Measurements from ENCODE around the gene UBL7.

DNA sequence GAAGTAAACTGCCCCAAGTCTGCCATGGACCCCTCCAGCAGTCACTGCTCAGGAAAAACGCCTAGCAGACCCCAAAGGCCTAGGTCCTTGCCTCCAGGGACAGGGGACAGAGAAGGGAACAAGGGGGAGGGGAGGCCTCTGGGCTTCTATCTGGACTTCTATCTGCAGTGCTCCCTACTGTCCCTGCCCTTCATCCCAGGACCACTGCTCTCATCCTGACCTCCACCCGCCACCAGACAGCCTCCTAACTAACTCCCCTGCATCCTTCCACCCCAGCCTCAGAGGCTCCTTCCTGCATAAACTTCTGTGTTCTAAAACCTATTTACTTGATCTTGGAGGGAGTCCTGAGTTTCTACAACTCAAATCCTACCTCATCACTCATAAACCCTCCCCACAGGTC is 52.6 kb downstream of the UBL7 start:
- TF ChIP-seq EP300 (conservative IDR thresholded peaks at IDR 0.05; ENCODE audit: poor library complexity, severe bottlenecking) = no peak
- TF ChIP-seq, protein P1, sequence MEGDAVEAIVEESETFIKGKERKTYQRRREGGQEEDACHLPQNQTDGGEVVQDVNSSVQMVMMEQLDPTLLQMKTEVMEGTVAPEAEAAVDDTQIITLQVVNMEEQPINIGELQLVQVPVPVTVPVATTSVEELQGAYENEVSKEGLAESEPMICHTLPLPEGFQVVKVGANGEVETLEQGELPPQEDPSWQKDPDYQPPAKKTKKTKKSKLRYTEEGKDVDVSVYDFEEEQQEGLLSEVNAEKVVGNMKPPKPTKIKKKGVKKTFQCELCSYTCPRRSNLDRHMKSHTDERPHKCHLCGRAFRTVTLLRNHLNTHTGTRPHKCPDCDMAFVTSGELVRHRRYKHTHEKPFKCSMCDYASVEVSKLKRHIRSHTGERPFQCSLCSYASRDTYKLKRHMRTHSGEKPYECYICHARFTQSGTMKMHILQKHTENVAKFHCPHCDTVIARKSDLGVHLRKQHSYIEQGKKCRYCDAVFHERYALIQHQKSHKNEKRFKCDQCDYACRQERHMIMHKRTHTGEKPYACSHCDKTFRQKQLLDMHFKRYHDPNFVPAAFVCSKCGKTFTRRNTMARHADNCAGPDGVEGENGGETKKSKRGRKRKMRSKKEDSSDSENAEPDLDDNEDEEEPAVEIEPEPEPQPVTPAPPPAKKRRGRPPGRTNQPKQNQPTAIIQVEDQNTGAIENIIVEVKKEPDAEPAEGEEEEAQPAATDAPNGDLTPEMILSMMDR (IDR thresholded peaks at IDR 0.05; ENCODE audit: poor library complexity, severe bottlenecking) = no peak
- TF ChIP-seq POLR2AphosphoS5 (IDR thresholded peaks at IDR 0.05) = no peak
- TF ChIP-seq EZH2 (IDR thresholded peaks at IDR 0.05; ENCODE audit: borderline replicate concordance, insufficient read depth, low read length, poor library complexity, severe bottlenecking) = no peak
- TF ChIP-seq, protein P2, sequence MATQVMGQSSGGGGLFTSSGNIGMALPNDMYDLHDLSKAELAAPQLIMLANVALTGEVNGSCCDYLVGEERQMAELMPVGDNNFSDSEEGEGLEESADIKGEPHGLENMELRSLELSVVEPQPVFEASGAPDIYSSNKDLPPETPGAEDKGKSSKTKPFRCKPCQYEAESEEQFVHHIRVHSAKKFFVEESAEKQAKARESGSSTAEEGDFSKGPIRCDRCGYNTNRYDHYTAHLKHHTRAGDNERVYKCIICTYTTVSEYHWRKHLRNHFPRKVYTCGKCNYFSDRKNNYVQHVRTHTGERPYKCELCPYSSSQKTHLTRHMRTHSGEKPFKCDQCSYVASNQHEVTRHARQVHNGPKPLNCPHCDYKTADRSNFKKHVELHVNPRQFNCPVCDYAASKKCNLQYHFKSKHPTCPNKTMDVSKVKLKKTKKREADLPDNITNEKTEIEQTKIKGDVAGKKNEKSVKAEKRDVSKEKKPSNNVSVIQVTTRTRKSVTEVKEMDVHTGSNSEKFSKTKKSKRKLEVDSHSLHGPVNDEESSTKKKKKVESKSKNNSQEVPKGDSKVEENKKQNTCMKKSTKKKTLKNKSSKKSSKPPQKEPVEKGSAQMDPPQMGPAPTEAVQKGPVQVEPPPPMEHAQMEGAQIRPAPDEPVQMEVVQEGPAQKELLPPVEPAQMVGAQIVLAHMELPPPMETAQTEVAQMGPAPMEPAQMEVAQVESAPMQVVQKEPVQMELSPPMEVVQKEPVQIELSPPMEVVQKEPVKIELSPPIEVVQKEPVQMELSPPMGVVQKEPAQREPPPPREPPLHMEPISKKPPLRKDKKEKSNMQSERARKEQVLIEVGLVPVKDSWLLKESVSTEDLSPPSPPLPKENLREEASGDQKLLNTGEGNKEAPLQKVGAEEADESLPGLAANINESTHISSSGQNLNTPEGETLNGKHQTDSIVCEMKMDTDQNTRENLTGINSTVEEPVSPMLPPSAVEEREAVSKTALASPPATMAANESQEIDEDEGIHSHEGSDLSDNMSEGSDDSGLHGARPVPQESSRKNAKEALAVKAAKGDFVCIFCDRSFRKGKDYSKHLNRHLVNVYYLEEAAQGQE (IDR thresholded peaks at IDR 0.05; ENCODE audit: borderline replicate concordance) = no peak
- TF ChIP-seq TAF1 (IDR thresholded peaks at IDR 0.05; ENCODE audit: low read depth) = no peak
- no peak for TF ChIP-seq RAD21 (conservative IDR thresholded peaks at IDR 0.05)

All from neural cell (in vitro differentiated cells).